22Rv1 (cell line): ENCODE measurements around the gene ATG2B.

Experiments used
- ZFX ChIP-seq: fragments of 450-650 bp; IDR thresholded peaks from 2 replicates; pipeline ENCODE4 v1.6.1; 2017; ENCODE audit warnings: antibody characterized with exemption, borderline replicate concordance
- TF ChIP-seq, protein P1 (sequence below): fragments of 450-650 bp; IDR thresholded peaks from 2 replicates; pipeline ENCODE4 v1.5.1; 2017; ENCODE audit warnings: mild to moderate bottlenecking

DNA sequence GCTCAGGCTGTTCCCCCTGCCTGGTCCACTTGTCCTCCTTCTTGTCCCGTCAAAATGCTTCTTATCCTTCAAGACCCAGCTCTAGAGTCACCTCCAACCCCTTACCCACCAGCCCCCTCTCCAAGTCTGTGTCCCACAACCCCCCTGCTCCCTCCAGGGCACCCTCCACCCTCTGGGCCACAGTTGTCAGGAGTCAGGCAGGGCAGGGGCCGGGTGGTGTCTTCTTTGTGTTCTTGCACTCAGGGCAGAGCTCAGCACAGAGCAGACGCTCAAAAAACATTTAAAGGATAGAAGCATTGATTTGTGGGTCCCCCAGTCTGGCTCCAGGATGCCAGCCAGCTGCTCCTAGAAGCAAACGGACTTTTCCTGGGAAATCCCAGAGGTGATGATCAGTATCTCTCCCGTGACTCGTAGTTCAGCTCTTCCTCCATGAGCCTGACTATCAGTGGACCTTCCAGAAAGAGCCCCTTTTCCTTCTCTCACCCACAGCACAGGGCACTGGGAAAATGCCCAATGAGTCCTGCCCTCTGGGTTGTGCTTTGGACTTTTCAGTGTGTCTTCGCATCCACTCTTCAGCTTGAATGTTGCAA, 124.4 kb downstream of the ATG2B start:
- TF ChIP-seq, protein P1, sequence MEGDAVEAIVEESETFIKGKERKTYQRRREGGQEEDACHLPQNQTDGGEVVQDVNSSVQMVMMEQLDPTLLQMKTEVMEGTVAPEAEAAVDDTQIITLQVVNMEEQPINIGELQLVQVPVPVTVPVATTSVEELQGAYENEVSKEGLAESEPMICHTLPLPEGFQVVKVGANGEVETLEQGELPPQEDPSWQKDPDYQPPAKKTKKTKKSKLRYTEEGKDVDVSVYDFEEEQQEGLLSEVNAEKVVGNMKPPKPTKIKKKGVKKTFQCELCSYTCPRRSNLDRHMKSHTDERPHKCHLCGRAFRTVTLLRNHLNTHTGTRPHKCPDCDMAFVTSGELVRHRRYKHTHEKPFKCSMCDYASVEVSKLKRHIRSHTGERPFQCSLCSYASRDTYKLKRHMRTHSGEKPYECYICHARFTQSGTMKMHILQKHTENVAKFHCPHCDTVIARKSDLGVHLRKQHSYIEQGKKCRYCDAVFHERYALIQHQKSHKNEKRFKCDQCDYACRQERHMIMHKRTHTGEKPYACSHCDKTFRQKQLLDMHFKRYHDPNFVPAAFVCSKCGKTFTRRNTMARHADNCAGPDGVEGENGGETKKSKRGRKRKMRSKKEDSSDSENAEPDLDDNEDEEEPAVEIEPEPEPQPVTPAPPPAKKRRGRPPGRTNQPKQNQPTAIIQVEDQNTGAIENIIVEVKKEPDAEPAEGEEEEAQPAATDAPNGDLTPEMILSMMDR = no peak
- no peak for TF ChIP-seq ZFX
